Suppressor macrophage treated with lipopolysaccharide for 4 hours (primary cell): ENCODE results near the gene CD34.
A peak's percentile ranks its signal among the peaks of the same experiment; 100 is the strongest.
"Not testable (repeated sequence)": the region's sequence is repeated elsewhere in the genome, so short reads cannot be mapped to it uniquely, and the experiment has no call there.

Experiments
- DNase-seq: peaks from one replicate; pipeline ENCODE4 v3.0.0-alpha.2; 2020

The CD34 gene

GRCh38 chr1:207926984-207927383 lies 16.1 kb upstream of the CD34 start:
- DNase-seq = no peak

- DNase-seq = not testable (repeated sequence)
These were observed 15.0 kb upstream of the CD34 start for GRCh38 chr1:207925969-207926368.

- DNase-seq = no peak
These were observed 14.3 kb upstream of the CD34 start for GRCh38 chr1:207925210-207925609.

GRCh38 chr1:207923561-207923960 lies 12.6 kb upstream of the CD34 start:
- no peak for DNase-seq

GRCh38 chr1:207923121-207923520 lies 12.2 kb upstream of the CD34 start:
- DNase-seq = no peak

GRCh38 chr1:207922554-207922953 lies 11.6 kb upstream of the CD34 start:
- DNase-seq = no peak

- DNase-seq = no peak
These were observed 10.4 kb upstream of the CD34 start for GRCh38 chr1:207921321-207921720.

- DNase-seq = no peak
These were observed 9.6 kb upstream of the CD34 start for GRCh38 chr1:207920444-207921021.

- DNase-seq = no peak
These were observed 8.7 kb upstream of the CD34 start for GRCh38 chr1:207919523-207920170.

- no peak for DNase-seq
These were observed 7.7 kb upstream of the CD34 start for GRCh38 chr1:207918581-207918980.

GRCh38 chr1:207918011-207918410 lies 7.1 kb upstream of the CD34 start:
- no peak for DNase-seq

GRCh38 chr1:207917080-207917479 lies 6.2 kb upstream of the CD34 start:
- DNase-seq = no peak

GRCh38 chr1:207913951-207914350 lies 3.0 kb upstream of the CD34 start:
- no peak for DNase-seq

- DNase-seq = no peak
These were observed 1.2 kb upstream of the CD34 start for GRCh38 chr1:207911856-207912760.

GRCh38 chr1:207909687-207910086 lies 1.2 kb downstream of the CD34 start:
- DNase-seq = no peak

- no peak for DNase-seq
These were observed 2.7 kb downstream of the CD34 start for GRCh38 chr1:207908107-207908734.

- no peak for DNase-seq
These were observed 6.5 kb downstream of the CD34 start for GRCh38 chr1:207904391-207904790.

GRCh38 chr1:207903767-207904166 lies 7.2 kb downstream of the CD34 start:
- DNase-seq = no peak

GRCh38 chr1:207903053-207903452 lies 7.9 kb downstream of the CD34 start:
- DNase-seq = no peak

GRCh38 chr1:207902566-207902965 lies 8.4 kb downstream of the CD34 start:
- DNase-seq = no peak

- peak; percentile 32 for DNase-seq
These were observed 9.8 kb downstream of the CD34 start for GRCh38 chr1:207901041-207901653.

GRCh38 chr1:207898836-207899235 lies 12.1 kb downstream of the CD34 start:
- no peak for DNase-seq

- DNase-seq = no peak
These were observed 12.7 kb downstream of the CD34 start for GRCh38 chr1:207898260-207898659.
